ENCODE data around the gene GPHN.

DNA sequence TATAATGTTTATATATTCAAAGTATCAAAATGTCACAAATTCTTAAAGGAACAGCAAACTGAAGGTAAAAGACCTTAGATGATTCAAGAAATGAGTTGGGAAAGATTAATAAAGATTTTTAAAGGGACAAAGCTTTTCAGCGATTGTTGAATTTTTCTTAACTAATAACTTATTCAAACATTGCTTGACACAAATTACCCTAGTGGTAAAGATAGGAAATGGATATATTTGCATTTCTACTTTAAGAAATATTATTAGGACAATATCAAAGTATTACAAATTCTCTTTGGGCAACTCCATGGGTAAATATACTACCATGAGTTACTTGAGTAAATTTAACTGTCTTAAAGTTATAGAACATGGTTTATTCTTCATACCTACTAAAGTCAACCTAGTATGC lies 415.3 kb downstream of the GPHN start:
- TF ChIP-seq MYC (IDR thresholded peaks at IDR 0.05; ENCODE audit: borderline replicate concordance, low read length) (no peak), POLR2A (IDR thresholded peaks at IDR 0.05; ENCODE audit: low read length) (no peak), HOXA7 (CRISPR knock-in tag; IDR thresholded peaks at IDR 0.05) (no peak), JUN (IDR thresholded peaks at IDR 0.05) (no peak), BHLHE40 (IDR thresholded peaks at IDR 0.05; ENCODE audit: low read depth, low read length) (no peak)
- TF ChIP-seq, protein P1, sequence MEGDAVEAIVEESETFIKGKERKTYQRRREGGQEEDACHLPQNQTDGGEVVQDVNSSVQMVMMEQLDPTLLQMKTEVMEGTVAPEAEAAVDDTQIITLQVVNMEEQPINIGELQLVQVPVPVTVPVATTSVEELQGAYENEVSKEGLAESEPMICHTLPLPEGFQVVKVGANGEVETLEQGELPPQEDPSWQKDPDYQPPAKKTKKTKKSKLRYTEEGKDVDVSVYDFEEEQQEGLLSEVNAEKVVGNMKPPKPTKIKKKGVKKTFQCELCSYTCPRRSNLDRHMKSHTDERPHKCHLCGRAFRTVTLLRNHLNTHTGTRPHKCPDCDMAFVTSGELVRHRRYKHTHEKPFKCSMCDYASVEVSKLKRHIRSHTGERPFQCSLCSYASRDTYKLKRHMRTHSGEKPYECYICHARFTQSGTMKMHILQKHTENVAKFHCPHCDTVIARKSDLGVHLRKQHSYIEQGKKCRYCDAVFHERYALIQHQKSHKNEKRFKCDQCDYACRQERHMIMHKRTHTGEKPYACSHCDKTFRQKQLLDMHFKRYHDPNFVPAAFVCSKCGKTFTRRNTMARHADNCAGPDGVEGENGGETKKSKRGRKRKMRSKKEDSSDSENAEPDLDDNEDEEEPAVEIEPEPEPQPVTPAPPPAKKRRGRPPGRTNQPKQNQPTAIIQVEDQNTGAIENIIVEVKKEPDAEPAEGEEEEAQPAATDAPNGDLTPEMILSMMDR (IDR thresholded peaks at IDR 0.05) = no peak

Data from A549 (cell line).